HG02610 (cell line): ENCODE results near the gene BEST3.
"Not testable (repeated sequence)": the region's sequence is repeated elsewhere in the genome, so short reads cannot be mapped to it uniquely, and the experiment has no call there.

ENCODE experiments used
- ATAC-seq: cut with Tn5 transposase; IDR thresholded peaks from one replicate; pipeline ENCODE4 v1.9.1; 2021; ENCODE audit warnings: mild to moderate bottlenecking, moderate library complexity; ENCODE audit not compliant: unreplicated experiment

The BEST3 gene

DNA sequence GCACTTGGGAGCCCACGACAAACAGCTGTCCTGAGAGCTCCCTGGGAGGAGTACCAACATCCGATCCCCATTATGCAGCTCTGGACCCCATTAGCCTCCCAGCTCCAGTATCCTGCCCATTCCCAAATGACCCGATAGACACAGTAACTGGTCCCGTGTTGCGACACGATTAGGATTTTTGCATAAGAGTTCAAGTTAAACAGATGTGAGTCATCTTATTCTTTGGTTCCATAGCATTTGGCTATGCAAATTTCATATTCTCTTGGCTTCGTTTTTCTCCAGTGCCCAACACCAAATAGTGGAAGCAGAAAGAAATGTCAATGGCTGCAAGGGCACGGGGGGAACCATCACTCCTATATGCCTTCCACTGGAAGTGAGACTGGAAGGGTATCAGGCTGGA lies 45.4 kb downstream of the BEST3 start:
- ATAC-seq = no peak

DNA sequence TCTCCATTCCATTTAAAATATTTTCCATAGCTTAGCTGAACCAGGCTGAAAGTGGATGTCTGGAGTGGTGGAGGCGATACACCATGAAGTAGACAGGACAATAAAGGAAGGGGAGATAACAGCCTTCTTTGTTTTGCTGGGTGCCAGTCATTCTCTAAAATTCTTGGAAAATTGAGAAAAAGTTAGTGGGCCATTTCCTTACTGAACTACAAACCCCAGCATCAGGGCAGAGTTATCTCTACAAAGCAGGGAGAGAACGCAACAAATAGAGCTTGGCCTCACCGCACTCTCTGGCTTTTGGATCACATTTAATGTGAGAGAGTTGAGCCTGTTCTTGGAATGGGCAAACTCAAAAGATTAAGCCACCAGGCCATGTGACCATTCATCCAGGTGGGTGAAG lies 47.2 kb downstream of the BEST3 start:
- ATAC-seq = no peak

DNA sequence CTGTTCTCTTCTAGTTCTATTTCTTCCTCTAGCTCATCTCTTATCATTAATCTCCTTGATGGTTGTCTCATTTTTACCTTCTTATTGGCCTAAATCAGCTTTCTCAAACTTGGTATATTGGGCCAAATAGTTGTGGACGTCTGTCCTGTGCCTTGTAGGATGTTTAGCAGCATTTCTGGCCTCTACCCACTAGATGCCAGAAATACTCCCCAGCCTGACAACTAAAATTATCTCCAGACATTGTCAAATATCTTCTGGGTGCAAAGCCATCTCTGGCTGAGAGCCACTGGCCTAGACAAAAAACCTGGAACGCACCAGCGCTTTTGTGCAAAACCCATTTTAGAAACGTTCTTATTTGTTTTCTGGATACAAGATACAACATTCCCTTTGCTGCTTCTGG lies 49.6 kb downstream of the BEST3 start:
- no peak for ATAC-seq

DNA sequence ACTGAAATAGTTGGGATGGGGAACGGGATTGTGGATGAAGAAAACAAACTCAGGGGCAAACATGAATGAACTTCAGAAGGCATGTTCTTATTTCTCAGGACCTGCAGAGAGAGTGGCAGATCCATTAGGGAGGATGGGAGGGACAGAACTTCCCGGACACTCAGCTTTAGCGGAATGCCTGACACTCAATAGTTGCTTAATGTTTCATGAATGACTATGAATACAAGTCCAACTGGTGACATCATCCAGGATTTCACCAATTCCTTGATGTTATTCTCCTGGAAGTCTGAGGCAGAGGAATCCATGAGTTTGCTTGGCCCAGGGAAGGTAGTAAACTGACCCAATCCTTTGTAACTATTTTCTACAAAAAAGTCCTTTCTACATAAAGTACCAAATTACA lies 50.6 kb downstream of the BEST3 start:
- no peak for ATAC-seq

DNA sequence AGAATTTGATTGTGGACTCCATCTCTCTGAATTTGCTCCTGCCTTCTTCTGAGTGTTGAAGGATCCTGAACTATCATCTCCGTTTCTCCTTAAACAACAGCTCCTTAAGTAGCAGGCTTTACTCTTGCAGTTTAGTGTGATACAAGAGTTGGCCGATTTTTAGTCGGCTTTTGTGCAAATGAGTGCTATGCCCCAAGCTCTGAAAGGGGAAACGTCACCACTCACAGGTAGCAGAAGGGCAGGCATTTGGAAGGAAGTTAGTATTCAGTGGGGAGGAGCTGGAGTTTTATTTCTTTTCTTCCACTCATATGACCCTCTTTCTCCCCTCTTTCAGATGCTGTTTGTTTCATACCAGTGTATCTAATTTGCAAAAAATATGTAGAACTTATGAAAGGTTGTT lies 51.9 kb downstream of the BEST3 start:
- ATAC-seq = no peak

DNA sequence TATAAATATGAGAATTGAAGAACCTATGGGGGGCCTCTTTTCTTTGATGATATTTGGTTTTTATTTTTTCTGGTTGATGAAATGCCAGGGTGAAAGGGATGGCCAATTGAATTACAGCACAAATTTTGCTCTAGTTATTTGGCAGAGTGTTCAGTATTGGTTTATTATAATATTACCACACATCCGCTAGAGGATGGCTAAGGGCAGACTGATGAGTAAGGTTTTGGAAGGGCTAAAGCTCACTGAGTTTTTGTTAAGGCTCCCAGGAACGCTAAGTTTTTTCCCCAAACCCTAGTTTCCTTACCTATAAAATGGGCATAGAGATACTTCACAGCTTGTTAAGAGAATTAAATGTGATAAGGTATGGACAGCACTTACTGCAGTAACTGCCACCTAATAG lies 54.1 kb downstream of the BEST3 start:
- no peak for ATAC-seq

DNA sequence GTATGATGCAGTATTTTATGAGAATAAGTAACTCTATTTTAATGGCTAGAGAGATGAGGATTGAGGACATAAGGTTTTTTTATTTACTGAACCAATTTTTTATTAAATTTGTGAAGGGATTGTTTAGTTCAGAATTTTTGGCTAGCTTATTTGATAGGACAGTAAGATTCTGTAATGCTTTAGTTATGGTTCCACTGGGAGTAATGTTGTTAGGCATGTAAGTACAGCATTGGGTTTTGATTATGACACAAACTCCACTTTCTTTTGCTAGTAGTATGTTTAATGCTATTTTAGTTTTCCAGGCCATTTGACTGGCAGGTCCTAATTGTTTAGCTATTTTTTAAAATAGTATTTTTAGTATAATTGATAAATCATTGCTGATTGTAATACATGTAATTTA lies 54.6 kb downstream of the BEST3 start:
- no peak for ATAC-seq

DNA sequence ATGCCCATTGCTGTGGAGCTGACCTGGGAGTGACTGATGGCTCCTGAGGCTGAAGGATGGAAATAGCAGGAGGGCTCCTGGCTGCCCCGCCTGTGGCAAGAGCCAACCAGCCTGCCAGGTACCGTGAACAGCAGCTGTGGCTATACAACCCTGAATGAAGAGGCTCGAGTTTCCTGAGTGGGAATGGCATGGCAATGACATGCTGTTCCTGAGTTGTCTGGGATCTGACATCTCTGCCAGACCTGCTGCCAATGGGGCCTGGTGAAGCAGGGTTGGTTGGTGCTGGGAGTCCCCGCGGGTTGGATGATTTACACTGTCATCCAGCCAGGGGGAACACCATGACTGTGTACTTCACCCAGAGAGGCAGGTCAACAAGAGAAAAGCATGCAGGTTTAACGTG lies 56.6 kb downstream of the BEST3 start:
- ATAC-seq = no peak

DNA sequence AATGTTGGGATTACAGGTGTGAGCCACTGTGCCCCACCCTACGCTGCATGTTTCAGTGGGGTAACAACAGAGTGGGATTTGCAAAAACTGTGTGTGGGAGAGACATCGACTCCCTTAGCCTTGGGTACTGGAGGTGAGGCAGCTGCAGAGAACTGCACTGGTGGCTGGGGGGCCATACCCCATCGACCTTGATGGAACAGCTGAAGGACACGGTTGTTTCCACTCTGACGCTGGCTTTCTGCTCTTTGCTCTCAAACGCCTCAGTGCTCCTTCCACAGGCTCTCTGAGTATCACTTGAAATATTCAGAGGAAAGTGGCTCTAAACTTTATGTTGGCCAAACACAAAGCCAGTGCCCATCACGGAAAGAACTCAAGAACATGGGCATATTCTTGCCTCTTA lies 57.6 kb downstream of the BEST3 start:
- ATAC-seq = no peak

DNA sequence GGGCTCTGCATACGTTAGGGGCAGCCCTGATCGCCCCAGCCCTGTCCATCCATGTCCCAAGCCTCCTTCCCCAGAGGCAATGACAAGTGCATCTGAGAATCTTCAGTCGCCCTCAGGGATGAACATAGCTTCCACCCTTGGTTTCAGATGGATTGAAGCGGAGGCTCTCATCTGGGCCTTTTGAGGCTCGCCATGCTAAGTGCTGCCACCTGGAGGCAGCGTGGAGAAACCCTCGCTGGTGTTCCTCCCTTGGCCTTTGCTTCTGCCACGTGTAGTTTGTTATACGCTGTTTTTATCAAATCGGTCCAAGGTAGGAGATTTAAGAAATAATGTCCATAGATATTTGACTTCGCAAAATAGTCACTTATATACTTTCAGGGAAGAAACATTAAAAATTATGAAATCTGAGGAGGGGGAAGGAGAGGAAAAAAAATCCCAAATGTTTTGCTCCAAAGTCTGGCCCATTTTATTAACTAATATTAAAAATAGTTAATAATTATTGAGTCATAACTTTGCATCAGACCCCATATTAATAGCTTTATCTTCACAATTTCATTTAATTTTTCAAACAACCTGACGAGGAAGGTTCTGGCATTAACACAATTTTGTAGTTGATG lies 59.6 kb downstream of the BEST3 start:
- peak; percentile 84 for ATAC-seq

DNA sequence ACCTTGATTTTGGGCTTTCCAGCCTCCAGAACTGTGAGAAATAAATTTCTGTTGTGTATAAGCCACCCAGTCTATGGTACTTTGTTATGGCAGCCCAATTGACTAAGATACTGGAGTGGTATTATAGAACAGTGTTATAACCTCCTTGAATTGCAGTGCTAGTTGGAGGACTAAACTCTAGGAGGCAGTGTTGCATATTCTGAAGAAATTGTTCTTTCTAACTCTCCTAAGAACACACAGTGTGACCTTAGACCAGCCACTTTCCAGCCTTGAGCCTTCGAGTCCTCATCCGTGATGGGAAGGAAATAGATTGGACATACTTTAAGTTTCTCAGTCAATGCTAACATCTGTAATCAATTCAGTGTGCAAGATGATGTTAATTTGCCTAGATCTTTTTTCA lies 66.0 kb downstream of the BEST3 start:
- no peak for ATAC-seq

DNA sequence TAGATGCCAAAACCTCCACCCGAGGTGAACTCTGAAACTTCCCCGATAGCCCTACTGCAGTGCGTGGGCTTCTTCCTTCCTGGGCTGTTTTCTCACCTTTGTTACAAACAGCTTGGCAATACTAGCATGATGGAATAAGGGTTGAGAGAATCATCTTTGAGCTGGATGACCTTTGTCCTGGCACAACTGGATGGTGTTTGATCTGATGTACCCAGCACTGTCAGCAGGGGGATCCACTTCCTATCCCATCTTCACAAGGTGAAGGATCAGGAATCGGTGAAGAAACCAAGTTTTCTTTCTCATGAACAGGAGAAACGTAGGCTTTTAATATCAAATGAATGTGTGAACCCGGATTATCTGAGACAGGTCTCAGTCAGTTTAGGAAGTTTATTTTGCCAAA lies 68.9 kb downstream of the BEST3 start:
- no peak for ATAC-seq

DNA sequence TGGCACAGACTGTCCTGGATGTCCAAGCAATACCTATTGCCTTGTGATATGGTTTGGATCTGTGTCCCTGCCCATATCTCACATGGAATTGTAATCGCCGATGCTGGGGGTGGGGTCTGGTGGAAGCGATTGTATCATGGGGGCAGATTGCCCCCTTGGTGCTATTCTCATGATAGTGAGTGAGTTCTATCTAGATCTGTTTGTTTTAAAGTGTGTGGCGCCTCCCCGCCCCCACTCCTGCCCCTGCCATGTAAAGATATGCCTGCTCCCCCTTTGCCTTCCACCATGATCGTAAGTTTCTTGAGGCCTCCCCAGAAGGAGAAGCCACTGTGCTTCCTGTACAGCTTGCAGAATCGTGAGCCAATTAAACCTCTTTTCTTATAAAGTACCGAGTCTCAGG lies 71.6 kb downstream of the BEST3 start:
- no peak for ATAC-seq

DNA sequence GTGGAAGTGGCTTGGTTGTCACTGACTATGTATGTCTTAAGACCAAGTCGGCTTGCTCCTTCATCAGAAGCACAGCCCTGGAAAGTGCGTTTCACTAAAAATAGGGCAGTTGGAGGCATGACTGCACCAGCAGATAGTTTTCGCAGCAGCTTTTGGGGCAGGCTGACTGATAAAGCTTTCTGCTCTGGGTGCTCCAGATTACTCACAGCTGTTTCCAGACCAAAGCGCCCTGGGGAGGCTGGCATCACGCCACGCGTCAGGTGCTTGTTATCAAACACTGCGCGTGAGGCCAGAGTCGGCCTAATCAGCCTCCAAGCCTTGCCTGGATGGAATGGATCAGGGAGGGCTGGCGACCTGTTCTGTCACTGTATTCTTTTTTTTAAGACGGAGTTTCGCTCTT lies 75.1 kb downstream of the BEST3 start:
- no peak for ATAC-seq

DNA sequence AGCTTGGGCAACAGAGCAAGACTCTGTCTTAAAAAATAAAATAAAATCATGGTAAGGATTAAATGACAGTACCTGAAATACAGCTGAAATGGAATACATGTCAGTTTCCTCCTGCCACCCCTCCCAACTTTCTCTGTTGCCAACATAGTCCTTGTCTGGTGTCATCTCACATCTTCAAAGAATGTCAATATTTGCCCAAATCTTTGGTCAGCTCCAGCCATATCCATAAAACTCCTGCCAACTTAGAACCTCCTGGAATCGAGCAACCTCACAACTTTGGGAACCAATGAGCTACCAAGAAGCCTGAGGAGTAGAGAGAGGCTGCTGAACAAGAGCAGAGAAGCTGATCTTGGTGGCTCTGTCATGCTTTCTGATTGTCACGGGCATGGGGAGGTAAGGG lies 77.6 kb downstream of the BEST3 start:
- no peak for ATAC-seq

DNA sequence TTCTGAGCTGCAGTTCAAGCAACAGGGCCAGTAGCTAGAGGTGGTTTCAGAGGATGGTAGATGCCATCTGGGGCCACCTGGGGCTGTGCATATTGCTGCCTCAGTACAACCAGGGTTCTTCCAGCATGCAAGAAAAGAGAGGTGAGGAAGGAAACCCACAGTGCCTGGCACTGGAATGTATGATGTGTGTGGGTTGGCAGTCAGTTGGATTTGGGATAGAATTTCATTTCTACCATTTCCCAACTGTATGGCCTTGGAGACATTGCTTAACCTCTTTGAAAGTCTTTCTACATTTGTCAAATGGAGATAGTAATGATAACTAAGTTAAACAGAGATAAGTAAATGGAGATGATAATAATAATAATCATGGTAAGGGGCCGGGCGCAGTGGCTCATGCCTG lies 78.2 kb downstream of the BEST3 start:
- ATAC-seq = no peak

DNA sequence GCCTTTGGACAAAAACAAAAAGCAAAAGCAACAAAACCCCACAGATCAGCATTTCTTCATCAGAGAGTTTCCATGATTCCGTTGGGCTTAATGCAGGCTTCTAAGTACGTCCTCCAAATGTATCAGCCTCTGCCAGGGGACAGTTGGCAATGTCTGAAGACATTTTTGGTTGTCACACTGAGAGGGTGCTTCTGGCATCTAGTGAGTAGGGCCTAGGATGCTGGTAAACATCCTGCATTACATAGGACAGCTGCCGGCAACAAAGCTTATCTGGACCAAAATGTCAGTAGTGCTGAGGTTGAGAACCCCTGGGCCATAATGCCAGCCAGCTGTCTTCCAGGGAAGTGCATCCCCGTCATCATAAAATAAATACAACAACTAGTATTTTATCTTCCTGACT lies 79.0 kb downstream of the BEST3 start:
- no peak for ATAC-seq

DNA sequence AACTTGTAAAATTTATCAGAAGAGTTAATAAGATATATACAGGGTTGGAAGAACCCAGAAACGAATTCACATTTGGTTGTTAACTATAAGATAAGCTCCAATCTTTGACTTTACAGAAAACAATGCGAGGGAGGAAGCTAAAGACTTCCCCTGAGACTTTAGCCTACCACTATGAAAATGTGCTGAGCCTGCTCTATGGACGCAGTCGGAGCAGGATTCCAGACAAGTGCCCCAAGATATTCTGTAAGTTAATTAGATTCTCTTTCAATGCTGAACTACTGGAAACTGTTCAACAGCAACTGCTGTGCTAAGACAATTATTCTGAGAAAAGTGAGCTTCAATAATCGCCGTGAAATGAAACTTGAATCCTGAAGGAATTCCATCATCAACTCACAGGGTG lies 80.1 kb downstream of the BEST3 start:
- no peak for ATAC-seq

DNA sequence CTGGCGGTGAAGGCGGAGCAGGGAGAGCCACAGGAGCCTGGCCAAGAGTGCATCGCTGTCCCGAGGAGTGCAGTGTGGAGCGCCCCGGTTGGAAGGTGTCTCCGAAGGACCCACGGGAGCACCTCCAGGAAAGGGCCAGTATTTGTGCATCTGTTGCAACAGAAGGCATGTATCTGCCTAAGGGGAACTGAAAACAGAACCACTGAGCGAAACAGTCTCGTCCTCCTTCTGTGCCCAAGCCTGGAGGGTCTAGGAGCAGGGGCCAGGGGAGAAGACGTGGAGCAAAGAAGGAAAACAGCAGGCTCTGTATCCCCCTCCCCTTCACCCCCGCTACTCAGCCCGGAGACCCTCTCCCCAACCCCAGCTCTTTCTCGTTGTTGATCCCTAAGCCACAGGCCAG lies 83.1 kb downstream of the BEST3 start:
- no peak for ATAC-seq

DNA sequence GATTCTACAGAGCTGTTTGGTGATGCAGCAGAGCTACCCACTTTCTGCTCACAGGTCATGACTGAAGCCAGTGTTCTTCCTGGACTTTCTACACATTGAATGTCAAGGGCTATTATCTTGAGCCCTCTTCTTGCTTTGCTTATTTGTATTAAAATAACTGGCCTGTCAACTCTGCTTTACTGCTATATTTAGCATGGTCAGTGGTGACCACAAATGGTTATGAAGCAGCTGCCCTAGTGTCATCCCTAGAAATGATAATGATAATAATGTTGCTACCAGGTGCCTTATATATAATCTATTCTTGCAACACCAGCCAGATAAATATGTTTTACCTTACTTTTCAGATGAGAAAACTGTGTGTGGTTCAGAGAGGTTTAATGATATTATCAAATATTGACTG lies 85.8 kb downstream of the BEST3 start:
- no peak for ATAC-seq

DNA sequence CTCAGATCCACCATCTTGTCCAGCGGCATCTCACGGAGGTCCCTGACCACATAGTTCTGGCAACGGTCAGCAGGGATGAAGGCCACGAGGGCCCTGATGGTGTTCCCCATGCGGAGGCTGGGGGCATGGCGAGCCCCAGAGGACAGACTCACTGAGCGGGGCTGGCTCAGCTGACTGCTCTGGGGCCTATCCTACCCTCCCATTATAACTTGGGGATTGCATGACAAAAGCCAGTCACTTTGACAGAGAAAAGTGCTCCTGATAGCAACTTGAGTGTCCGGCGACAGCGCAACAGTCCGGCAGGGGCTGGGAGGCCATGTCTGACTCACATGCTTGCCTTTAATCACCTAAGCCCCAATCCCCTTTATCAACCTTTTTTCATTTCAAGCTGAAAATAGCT lies 88.4 kb downstream of the BEST3 start, which contains the start of gene LRRC10:
LRRC10 (minus strand) TSS at position 179 of the 400 bp plus-strand sequence; CDS start at position 110, 69 bp downstream.
- ATAC-seq = no peak

DNA sequence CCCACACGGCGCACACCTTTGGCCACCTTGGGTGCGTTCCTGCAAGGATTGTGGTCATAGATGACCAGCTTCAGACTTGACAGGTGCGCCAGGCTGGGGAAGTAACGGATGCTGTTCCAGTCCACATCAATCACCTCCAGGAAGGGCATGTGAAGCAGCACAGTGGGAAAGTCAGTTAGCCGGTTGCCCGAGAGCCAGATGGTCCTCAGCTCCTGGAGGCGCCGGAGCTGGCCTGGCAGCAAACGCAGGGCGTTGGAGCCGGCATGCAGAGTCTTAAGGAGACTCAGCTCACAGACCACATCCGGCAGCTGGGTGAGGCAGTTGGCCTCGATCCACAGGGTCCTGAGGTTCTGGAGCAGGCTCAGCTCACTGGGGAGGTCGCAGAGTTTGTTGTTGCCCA lies 89.0 kb downstream of the BEST3 start:
- ATAC-seq = no peak

DNA sequence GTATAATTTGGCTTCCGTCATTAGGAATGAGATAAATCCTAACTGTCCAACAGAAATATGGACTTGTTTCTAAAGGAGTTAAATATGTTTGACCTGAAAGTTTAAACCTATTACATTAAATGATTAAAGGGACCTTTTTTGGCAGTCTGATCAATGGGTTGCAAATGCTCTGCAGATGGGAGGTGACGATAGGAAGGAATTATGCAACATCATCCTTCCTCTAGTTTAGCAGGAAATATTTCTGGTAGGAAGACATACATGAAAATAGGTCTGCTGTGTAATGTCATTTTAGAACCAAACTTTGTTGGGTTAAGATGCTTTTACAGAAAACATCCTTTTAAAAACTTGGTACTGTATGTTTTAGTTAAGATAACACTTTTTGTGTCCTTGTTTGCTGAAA lies 91.0 kb downstream of the BEST3 start:
- ATAC-seq = no peak

DNA sequence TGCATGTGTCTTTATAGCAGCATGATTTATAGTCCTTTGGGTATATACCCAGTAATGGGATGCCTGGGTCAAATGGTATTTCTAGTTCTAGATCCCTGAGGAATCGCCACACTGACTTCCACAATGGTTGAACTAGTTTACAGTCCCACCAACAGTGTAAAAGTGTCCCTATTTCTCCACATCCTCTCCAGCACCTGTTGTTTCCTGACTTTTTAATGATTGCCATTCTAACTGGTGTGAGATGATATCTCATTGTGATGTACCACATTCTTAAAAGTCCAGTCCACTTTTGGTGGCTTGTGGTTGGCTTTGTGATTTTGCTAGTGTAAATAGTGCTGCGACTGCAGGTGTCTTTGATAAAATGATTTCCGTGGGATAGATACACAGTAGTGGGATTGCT lies 94.8 kb downstream of the BEST3 start:
- ATAC-seq = not testable (repeated sequence)
